Activated CD4-positive, alpha-beta T cell treated with anti-CD3 and anti-CD28 coated beads, Interleukin-2, amount 10 ng/mL, durations not matched to agents 24 days and 14 days (primary cell): ENCODE measurements around the gene GSTO2. TPM values are rescaled to one million over a fixed set of nuclear protein-coding genes. Genes with fewer than 3 reads are reported as not detected.

ENCODE experiments used
- DNase-seq: peaks from one replicate; pipeline ENCODE4 v3.0.0; 2022
- H3K27ac Mint-ChIP-seq: one replicate; pipeline ENCODE4 v1.8.0; 2022; ENCODE audit warnings: mild to moderate bottlenecking, mixed read lengths
- H3K27me3 Mint-ChIP-seq: one replicate; pipeline ENCODE4 v1.8.0; 2022; ENCODE audit warnings: mixed read lengths
- H3K36me3 Mint-ChIP-seq: one replicate; pipeline ENCODE4 v1.8.0; 2022; ENCODE audit warnings: low read depth, mild to moderate bottlenecking, mixed read lengths
- H3K4me1 Mint-ChIP-seq: one replicate; pipeline ENCODE4 v1.8.0; 2021; ENCODE audit warnings: mixed read lengths
- H3K4me3 Mint-ChIP-seq: one replicate; pipeline ENCODE4 v1.8.0; 2022; ENCODE audit warnings: mild to moderate bottlenecking, moderate library complexity, mixed read lengths
- H3K9me3 Mint-ChIP-seq: one replicate; pipeline ENCODE4 v1.8.0; 2021; ENCODE audit warnings: mixed read lengths
- intact Hi-C: fragments of 100-400 bp; cut with micrococcal nuclease; formaldehyde crosslinking; loops from one replicate; pipeline ENCODE4 v1.15.1; 2023
- total RNA-seq: library from RNA; stranded (reverse); gene quantifications from 2 replicates; pipeline ENCODE4 v1.2.3, GENCODE V29; 2022

GSTO2 gene
- total RNA-seq, 1 donor from 2014 or later: 0.77 TPM

- Mint-ChIP-seq H3K27ac (no peak overlapping the region), H3K27me3 (peaks cover 7% of the 10 kb centered on the region), H3K4me1 (peaks cover 25% of the 10 kb centered on the region), H3K4me3 (no peak overlapping the region), H3K9me3 (no peaks in the 10 kb centered on the region), H3K36me3 (no peaks in the 10 kb centered on the region)
- intact Hi-C loops: no loop called here
- no peak for DNase-seq
Measured at GRCh38 chr10:104342941-104343411, 74.0 kb downstream of the GSTO2 start.

- Mint-ChIP-seq H3K4me3 (no peak overlapping the region), H3K27ac (no peak overlapping the region), H3K4me1 (peaks cover 19% of the 10 kb centered on the region), H3K27me3 (peaks cover 7% of the 10 kb centered on the region), H3K9me3 (no peaks in the 10 kb centered on the region), H3K36me3 (no peaks in the 10 kb centered on the region)
- DNase-seq: no peak
- intact Hi-C loops: no loop called here
Measured at GRCh38 chr10:104344219-104344618, 75.2 kb downstream of the GSTO2 start.

GRCh38 chr10:104345515-104345914 is 76.5 kb downstream of the GSTO2 start:
- no peaks in the 10 kb centered on the region for H3K36me3 Mint-ChIP-seq
- no peaks in the 10 kb centered on the region for H3K27me3 Mint-ChIP-seq
- no peaks in the 10 kb centered on the region for H3K9me3 Mint-ChIP-seq
- intact Hi-C loops: no loop called here
- no peak overlapping the region for H3K4me3 Mint-ChIP-seq
- no peak for DNase-seq
- peaks cover 8% of the 10 kb centered on the region for H3K4me1 Mint-ChIP-seq
- no peak overlapping the region for H3K27ac Mint-ChIP-seq

- Mint-ChIP-seq H3K36me3 (no peaks in the 10 kb centered on the region), H3K27ac (no peak overlapping the region), H3K4me1 (peaks cover 8% of the 10 kb centered on the region), H3K9me3 (no peaks in the 10 kb centered on the region), H3K4me3 (no peak overlapping the region), H3K27me3 (no peaks in the 10 kb centered on the region)
- DNase-seq: peak; percentile 72
- intact Hi-C loops: no loop called here
Measured at GRCh38 chr10:104345941-104346340, 77.0 kb downstream of the GSTO2 start.

- intact Hi-C loops: no loop called here
- Mint-ChIP-seq H3K27ac (no peak overlapping the region), H3K9me3 (no peaks in the 10 kb centered on the region), H3K4me3 (no peak overlapping the region), H3K27me3 (no peaks in the 10 kb centered on the region), H3K36me3 (no peaks in the 10 kb centered on the region), H3K4me1 (peaks cover 17% of the 10 kb centered on the region)
- DNase-seq: no peak
Measured at GRCh38 chr10:104347295-104348045, 78.5 kb downstream of the GSTO2 start.

- Mint-ChIP-seq H3K4me3 (no peak overlapping the region), H3K36me3 (no peaks in the 10 kb centered on the region), H3K27me3 (no peaks in the 10 kb centered on the region), H3K27ac (no peak overlapping the region), H3K9me3 (no peaks in the 10 kb centered on the region), H3K4me1 (peaks cover 21% of the 10 kb centered on the region)
- intact Hi-C loops: no loop called here
- DNase-seq: peak; percentile 50
Measured at GRCh38 chr10:104348601-104349000, 79.6 kb downstream of the GSTO2 start.

GRCh38 chr10:104349623-104350126 is 80.7 kb downstream of the GSTO2 start:
- H3K4me3 Mint-ChIP-seq: no peak overlapping the region
- no peak overlapping the region for H3K27ac Mint-ChIP-seq
- H3K4me1 Mint-ChIP-seq: peaks cover 21% of the 10 kb centered on the region
- no peaks in the 10 kb centered on the region for H3K27me3 Mint-ChIP-seq
- no peaks in the 10 kb centered on the region for H3K36me3 Mint-ChIP-seq
- H3K9me3 Mint-ChIP-seq: no peaks in the 10 kb centered on the region
- peak; percentile 63 for DNase-seq
- intact Hi-C loops: loop anchor here (1.0 to 5.0 kb wide), 3 partner anchors 44 to 432 kb away; partner anchors contain the start of gene STN1

- peaks cover 21% of the 10 kb centered on the region for H3K4me1 Mint-ChIP-seq
- no peak overlapping the region for H3K4me3 Mint-ChIP-seq
- H3K27ac Mint-ChIP-seq: no peak overlapping the region
- H3K27me3 Mint-ChIP-seq: no peaks in the 10 kb centered on the region
- H3K36me3 Mint-ChIP-seq: no peaks in the 10 kb centered on the region
- H3K9me3 Mint-ChIP-seq: no peaks in the 10 kb centered on the region
- peak; percentile 78 for DNase-seq
- intact Hi-C loops: loop anchor here (1.0 to 5.0 kb wide), 3 partner anchors 45 to 433 kb away; partner anchors contain the start of gene STN1
Measured at GRCh38 chr10:104350127-104350635, 81.2 kb downstream of the GSTO2 start.

- peak; percentile 64 for DNase-seq
- Mint-ChIP-seq H3K4me1 (peaks cover 14% of the 10 kb centered on the region), H3K27me3 (no peaks in the 10 kb centered on the region), H3K36me3 (no peaks in the 10 kb centered on the region), H3K27ac (peak overlapping the region; percentile 86), H3K9me3 (no peaks in the 10 kb centered on the region), H3K4me3 (no peak overlapping the region)
- intact Hi-C loops: loop anchor here (1.0 to 5.0 kb wide), 3 partner anchors 22 to 434 kb away; partner anchors contain the start of gene STN1
Measured at GRCh38 chr10:104351061-104351702, 82.2 kb downstream of the GSTO2 start.

GRCh38 chr10:104351919-104352318 is 82.9 kb downstream of the GSTO2 start:
- peak overlapping the region; percentile 34 for H3K27ac Mint-ChIP-seq
- H3K36me3 Mint-ChIP-seq: no peaks in the 10 kb centered on the region
- intact Hi-C loops: loop anchor here (1.0 to 5.0 kb wide), 4 partner anchors 23 to 435 kb away; partner anchors contain the start of gene STN1
- no peak overlapping the region for H3K4me3 Mint-ChIP-seq
- H3K9me3 Mint-ChIP-seq: no peaks in the 10 kb centered on the region
- peaks cover 13% of the 10 kb centered on the region for H3K4me1 Mint-ChIP-seq
- no peaks in the 10 kb centered on the region for H3K27me3 Mint-ChIP-seq
- DNase-seq: no peak

- Mint-ChIP-seq H3K27me3 (no peaks in the 10 kb centered on the region), H3K9me3 (no peaks in the 10 kb centered on the region), H3K4me3 (no peak within 1 kb of the TSS), H3K4me1 (peaks cover 13% of the 10 kb centered on the region), H3K27ac (no peak within 1 kb of the TSS), H3K36me3 (no peaks in the 10 kb centered on the region)
- DNase-seq: peak; percentile 98
- intact Hi-C loops: loop anchor here (1.0 to 5.0 kb wide), 4 partner anchors 15 to 436 kb away; partner anchors contain the start of genes ITPRIP and STN1
Measured at GRCh38 chr10:104353325-104354048, 84.5 kb downstream of the GSTO2 start, which contains the start of gene CFAP58. CFAP58 (plus strand) TSS chr10:104353833; CDS start chr10:104353898, 65 bp downstream.
